CD1c-positive myeloid dendritic cell (primary cell): ENCODE results near the gene DPH5.
A peak's percentile ranks its signal among the peaks of the same experiment; 100 is the strongest.

Experiments
- DNase-seq: peaks from one replicate; pipeline ENCODE4 v3.0.0-alpha.2; 2016; ENCODE audit errors: extremely low spot score

DPH5 gene

GRCh38 chr1:101030881-101031280 is 5.3 kb upstream of the DPH5 start:
- no peak for DNase-seq

- DNase-seq: no peak
Observed at GRCh38 chr1:101029184-101029583, 3.6 kb upstream of the DPH5 start.

DNA sequence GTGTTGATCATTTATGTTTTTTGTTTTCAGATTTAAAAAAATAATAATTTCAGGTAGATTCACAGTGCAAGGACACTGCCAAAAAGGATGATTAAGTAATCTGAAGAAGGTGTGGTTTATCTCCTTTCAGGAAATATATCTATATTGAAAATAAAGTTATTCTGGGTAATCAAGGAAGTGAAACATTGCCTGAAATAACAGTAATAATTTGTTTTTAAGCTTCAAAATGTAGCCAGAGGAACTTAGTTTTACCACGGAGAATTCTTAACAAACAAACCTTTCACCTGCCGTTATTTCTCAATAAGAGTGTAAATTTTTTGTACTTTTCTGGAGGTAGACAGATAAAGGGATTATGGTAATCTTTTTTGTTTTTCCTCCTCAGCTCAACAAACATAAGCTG is 2.9 kb upstream of the DPH5 start:
- DNase-seq: no peak

DNA sequence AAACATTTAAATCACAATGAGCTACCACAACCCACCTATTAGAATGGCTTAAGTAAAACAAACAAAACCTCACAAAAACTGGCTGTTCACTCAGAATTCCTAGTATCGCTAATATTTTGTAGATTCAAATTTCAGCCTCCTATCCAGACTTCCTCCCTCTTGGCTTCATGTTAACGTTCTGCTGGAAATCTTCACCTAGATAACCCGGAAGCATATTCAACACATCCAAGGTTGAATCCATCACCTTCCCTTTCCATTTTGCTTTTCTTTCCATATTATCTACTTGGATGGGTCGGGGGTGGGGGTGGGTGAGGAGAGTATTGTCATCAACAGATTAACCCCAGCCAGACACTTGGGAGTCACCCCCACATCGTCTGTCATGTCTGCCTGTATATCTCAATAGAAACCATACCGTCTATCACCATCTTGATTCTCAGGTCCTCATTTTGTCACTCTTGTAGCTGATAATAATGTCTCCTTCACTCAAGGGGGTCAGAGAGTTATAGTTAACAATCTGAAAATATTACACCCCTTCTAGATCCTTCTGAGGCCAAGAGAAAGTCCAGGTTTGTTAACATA is 1.7 kb upstream of the DPH5 start:
- DNase-seq: no peak

DNA sequence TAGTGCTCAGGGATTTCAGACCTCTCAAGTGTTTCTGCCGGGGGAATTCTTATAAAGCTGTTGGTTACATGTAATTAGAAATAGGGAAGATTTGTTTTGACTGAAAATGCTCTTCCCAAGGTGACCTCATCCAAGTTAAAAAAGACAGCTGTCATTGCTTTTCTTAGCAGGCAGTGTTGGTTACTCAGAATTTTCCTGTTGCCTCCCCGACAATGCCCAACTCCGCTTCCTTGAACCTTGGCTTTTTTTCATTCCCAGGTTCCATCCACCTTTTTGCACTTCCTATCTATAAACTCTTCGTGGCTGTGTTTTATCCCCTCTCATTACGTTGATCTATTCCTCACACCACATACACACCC is 825 bp upstream of the DPH5 start:
- no peak for DNase-seq

- DNase-seq: peak; percentile 12
Observed at GRCh38 chr1:101025283-101025656, 314 bp downstream of the DPH5 start.

DNA sequence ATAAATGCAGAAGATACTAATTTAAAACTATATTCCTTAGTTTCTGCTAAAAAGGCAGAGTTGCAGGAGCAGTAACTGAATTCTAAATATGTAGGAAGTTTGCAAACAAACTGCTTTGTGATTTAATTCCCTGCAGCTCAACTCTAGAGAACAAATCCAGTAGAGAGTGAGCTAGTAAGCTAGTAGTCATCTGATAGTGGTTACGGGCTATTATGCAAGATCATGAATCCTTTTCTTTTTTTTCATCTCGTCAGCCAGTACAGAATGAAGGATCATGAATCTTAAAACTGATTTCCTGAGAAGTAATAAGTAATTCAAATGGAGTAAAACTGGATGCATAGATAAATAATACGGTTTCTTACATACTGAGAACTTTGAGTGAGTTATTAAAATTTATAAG is 3.3 kb downstream of the DPH5 start:
- no peak for DNase-seq

GRCh38 chr1:101017448-101017847 is 8.1 kb downstream of the DPH5 start:
- no peak for DNase-seq

- no peak for DNase-seq
Observed at GRCh38 chr1:101013776-101014175, 11.8 kb downstream of the DPH5 start.

GRCh38 chr1:101008229-101008834 is 17.3 kb downstream of the DPH5 start:
- no peak for DNase-seq

- DNase-seq: no peak
Observed at GRCh38 chr1:101006553-101006952, 19.0 kb downstream of the DPH5 start.

DNA sequence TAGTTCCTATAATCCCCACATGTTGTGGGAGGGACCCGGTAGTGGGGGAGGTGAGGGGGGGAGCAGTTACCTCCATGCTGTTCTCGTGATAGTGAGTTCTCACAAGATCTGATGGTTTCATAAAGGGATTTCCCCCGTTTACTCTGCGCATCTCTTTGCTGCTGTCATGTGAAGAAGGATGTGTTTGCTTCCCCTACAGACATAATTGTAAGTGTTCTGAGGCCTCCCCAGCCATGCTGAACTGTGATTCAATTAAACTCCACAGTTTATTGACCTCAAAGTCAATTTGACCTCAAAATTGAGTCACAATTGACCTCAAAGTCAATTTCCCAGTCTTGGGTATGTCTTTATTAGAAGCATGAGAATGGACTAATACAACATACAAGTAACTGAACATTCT is 19.7 kb downstream of the DPH5 start:
- DNase-seq: no peak

GRCh38 chr1:101005183-101005582 is 20.4 kb downstream of the DPH5 start:
- DNase-seq: no peak

- DNase-seq: no peak
Observed at GRCh38 chr1:101004670-101005069, 20.9 kb downstream of the DPH5 start.

DNA sequence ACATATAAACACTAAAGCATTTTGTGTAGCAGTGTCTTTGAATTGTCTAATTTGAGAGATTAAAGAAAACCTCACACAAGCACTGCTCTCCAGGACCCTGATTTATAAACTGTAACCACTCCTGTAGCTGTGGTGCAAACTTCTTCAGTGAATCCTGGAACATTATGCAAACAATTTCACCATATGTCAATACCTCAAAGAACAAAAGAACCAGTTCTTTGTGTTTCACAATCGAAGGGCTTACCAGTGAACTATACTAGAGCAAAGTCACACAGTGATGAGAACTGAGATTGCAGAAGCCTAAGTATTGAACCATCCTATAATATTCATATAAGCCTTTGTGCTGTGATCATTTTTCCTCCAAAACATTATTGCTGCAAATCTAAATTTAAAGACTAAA is 21.5 kb downstream of the DPH5 start:
- peak; percentile 29 for DNase-seq

- no peak for DNase-seq
Observed at GRCh38 chr1:101003012-101003650, 22.5 kb downstream of the DPH5 start.

GRCh38 chr1:101002551-101002950 is 23.0 kb downstream of the DPH5 start:
- DNase-seq: peak; percentile 59

DNA sequence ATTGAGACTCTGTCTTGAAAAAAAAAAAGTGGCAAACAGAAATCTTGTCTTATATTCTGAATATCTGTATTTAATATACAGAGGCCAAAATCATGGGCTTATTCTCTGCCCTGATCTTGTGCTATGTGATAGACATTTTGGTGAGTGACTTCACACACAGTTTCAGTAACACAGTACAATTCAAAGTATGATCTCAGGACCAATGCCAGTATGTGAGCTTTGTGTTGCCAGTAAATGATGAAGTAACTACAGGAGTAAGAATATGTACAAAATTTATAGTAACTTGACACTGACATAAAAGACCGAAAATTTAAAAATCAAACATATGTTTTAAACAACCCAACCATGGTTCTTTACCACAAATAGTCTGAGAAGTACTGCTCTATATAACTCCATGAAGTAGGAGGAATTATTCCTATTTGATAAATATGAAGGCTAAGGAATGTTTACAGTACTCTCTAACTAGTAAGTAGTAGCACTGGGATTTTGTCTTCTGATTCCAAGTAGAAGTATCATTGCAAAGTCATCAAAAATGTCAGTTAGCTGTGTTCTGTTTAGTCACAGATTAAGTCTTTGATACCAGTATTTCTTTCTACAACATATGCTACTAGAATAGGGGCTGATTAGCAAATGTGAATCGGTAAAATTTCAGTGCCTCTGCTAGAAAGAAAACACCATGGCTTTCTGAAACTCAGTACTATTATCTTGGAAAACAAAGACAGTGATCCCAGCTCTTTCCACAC is 25.3 kb downstream of the DPH5 start:
- DNase-seq: no peak

DNA sequence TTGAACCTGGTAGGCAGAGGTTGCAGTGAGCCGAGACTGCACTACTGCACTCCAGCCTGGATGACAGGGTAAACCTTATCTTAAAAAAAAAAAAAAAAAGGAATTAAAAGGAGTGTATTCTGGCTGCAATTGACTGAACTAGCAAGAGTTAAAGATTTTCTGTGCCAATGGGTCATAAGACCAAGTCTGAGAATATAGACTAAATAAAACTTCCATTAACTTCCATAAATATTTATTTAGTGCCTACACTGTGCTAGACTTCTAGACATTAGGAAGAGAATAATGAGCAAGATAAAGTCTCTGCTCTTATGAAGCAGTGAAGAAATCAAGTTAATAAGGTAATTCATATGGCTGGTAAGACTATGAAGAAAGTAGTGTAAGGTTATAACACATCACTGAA is 27.2 kb downstream of the DPH5 start:
- no peak for DNase-seq

- DNase-seq: no peak
Observed at GRCh38 chr1:100995198-100995988, 30.2 kb downstream of the DPH5 start.

GRCh38 chr1:100989306-100990077 is 36.1 kb downstream of the DPH5 start:
- no peak for DNase-seq
